ENCODE results near the gene RBM4B. TPM values are rescaled to one million over a fixed set of nuclear protein-coding genes. Genes with fewer than 3 reads are reported as not detected.

RBM4B gene
- total and polyA plus RNA-seq, 4 donors, result 7.1 to 13.8 (median 10.6) TPM

DNA sequence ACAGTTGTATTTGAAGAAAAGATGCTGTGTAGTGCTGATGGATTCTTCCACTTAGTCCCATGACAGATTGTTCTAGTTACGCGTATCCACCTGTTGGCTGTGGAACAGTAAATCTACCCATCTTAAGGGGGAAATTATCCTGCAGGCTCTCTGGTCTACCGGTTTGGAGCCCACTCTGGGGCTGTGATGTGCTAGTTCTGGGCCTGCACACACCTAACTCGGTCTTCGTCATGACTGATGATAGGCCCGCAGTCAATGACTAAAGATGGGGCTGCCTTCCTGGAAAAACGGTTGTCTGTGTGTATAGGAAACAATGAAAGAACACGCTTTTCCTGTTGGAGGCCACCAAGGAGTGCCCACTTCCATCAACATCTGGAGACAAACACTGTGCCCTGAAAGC lies 6.2 kb upstream of the RBM4B start:
- Histone ChIP-seq H3K36me3 (ENCODE audit: control insufficient read depth in 4 of 4, insufficient read depth in 3 of 4, low read depth in 1 of 4, low read length in 3 of 4) (peaks cover 3 to 45% (median 14%) of the 10 kb centered on the region in 4 donors), H3K27me3 (ENCODE audit: control insufficient read depth in 4 of 4, insufficient read depth in 4 of 4, low read length in 3 of 4) (no peaks in the 10 kb centered on the region), H3K4me3 (ENCODE audit: low read depth in 1 of 3, low read length in 3 of 3) (no peak overlapping the region), H3K27ac (ENCODE audit: low read depth in 1 of 2, low read length in 2 of 2) (no peak overlapping the region), H3K9me3 (ENCODE audit: control insufficient read depth in 4 of 4, low read length in 3 of 4) (no peaks in the 10 kb centered on the region), H3K9ac (ENCODE audit: low read depth in 1 of 2, low read length in 2 of 2) (no peak overlapping the region), H3K4me1 (ENCODE audit: control insufficient read depth in 4 of 4, insufficient read depth in 4 of 4, low read length in 3 of 4) (no peaks in the 10 kb centered on the region)
- WGBS, result 90% methylated on average over 8 of the region's 8 CpGs
- no peak for TF ChIP-seq SP1 (IDR thresholded peaks at IDR 0.05)
- TF ChIP-seq NR2F2 (IDR thresholded peaks at IDR 0.05), result no peak
- TF ChIP-seq, protein P1, sequence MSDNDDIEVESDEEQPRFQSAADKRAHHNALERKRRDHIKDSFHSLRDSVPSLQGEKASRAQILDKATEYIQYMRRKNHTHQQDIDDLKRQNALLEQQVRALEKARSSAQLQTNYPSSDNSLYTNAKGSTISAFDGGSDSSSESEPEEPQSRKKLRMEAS (IDR thresholded peaks at IDR 0.05), result no peak
- TF ChIP-seq, protein P2, sequence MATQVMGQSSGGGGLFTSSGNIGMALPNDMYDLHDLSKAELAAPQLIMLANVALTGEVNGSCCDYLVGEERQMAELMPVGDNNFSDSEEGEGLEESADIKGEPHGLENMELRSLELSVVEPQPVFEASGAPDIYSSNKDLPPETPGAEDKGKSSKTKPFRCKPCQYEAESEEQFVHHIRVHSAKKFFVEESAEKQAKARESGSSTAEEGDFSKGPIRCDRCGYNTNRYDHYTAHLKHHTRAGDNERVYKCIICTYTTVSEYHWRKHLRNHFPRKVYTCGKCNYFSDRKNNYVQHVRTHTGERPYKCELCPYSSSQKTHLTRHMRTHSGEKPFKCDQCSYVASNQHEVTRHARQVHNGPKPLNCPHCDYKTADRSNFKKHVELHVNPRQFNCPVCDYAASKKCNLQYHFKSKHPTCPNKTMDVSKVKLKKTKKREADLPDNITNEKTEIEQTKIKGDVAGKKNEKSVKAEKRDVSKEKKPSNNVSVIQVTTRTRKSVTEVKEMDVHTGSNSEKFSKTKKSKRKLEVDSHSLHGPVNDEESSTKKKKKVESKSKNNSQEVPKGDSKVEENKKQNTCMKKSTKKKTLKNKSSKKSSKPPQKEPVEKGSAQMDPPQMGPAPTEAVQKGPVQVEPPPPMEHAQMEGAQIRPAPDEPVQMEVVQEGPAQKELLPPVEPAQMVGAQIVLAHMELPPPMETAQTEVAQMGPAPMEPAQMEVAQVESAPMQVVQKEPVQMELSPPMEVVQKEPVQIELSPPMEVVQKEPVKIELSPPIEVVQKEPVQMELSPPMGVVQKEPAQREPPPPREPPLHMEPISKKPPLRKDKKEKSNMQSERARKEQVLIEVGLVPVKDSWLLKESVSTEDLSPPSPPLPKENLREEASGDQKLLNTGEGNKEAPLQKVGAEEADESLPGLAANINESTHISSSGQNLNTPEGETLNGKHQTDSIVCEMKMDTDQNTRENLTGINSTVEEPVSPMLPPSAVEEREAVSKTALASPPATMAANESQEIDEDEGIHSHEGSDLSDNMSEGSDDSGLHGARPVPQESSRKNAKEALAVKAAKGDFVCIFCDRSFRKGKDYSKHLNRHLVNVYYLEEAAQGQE (IDR thresholded peaks at IDR 0.05), result no peak
- no peak for TF ChIP-seq HNF4A (conservative IDR thresholded peaks at IDR 0.05)
- no peak for TF ChIP-seq FOXA2 (IDR thresholded peaks at IDR 0.05)
- no peak for TF ChIP-seq JUND (IDR thresholded peaks at IDR 0.05)
- no peak for TF ChIP-seq FOXA1 (IDR thresholded peaks at IDR 0.05)
- TF ChIP-seq EGR1 (IDR thresholded peaks at IDR 0.05; ENCODE audit: low read depth in 2 of 2), result no peak
- no peak for TF ChIP-seq GABPA (IDR thresholded peaks at IDR 0.05 in 1 of 2, conservative IDR thresholded peaks at IDR 0.05 in 1 of 2)
- TF ChIP-seq, protein P3, sequence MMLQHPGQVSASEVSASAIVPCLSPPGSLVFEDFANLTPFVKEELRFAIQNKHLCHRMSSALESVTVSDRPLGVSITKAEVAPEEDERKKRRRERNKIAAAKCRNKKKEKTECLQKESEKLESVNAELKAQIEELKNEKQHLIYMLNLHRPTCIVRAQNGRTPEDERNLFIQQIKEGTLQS (IDR thresholded peaks at IDR 0.05), result no peak
- TF ChIP-seq YY1 (IDR thresholded peaks at IDR 0.05), result no peak
- no peak for TF ChIP-seq HNF4G (IDR thresholded peaks at IDR 0.05)
- no peak for TF ChIP-seq TAF1 (conservative IDR thresholded peaks at IDR 0.05)
- no peak for TF ChIP-seq RAD21 (IDR thresholded peaks at IDR 0.05)
- TF ChIP-seq, protein P4, sequence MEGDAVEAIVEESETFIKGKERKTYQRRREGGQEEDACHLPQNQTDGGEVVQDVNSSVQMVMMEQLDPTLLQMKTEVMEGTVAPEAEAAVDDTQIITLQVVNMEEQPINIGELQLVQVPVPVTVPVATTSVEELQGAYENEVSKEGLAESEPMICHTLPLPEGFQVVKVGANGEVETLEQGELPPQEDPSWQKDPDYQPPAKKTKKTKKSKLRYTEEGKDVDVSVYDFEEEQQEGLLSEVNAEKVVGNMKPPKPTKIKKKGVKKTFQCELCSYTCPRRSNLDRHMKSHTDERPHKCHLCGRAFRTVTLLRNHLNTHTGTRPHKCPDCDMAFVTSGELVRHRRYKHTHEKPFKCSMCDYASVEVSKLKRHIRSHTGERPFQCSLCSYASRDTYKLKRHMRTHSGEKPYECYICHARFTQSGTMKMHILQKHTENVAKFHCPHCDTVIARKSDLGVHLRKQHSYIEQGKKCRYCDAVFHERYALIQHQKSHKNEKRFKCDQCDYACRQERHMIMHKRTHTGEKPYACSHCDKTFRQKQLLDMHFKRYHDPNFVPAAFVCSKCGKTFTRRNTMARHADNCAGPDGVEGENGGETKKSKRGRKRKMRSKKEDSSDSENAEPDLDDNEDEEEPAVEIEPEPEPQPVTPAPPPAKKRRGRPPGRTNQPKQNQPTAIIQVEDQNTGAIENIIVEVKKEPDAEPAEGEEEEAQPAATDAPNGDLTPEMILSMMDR (IDR thresholded peaks at IDR 0.05; ENCODE audit: low read depth, low read length, missing input control), result no peak
- no peak for TF ChIP-seq RXRA (IDR thresholded peaks at IDR 0.05)
- TF ChIP-seq, protein P5, sequence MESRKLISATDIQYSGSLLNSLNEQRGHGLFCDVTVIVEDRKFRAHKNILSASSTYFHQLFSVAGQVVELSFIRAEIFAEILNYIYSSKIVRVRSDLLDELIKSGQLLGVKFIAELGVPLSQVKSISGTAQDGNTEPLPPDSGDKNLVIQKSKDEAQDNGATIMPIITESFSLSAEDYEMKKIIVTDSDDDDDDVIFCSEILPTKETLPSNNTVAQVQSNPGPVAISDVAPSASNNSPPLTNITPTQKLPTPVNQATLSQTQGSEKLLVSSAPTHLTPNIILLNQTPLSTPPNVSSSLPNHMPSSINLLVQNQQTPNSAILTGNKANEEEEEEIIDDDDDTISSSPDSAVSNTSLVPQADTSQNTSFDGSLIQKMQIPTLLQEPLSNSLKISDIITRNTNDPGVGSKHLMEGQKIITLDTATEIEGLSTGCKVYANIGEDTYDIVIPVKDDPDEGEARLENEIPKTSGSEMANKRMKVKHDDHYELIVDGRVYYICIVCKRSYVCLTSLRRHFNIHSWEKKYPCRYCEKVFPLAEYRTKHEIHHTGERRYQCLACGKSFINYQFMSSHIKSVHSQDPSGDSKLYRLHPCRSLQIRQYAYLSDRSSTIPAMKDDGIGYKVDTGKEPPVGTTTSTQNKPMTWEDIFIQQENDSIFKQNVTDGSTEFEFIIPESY (IDR thresholded peaks at IDR 0.05), result no peak
- no peak for DNase-seq (ENCODE audit: low spot score)

All from liver (tissue), 9 donors.